NCI-H1694 (cell line): ENCODE results near the gene TBKBP1.
A peak's percentile ranks its signal among the peaks of the same experiment; 100 is the strongest.
"Not testable (repeated sequence)": the region's sequence is repeated elsewhere in the genome, so short reads cannot be mapped to it uniquely, and the experiment has no call there.

Experiments
- DNase-seq: peaks from one replicate; lab custom pipeline; 2025; lab: John Stamatoyannopoulos, UW

Gene TBKBP1

GRCh38 chr17:47682138-47682537 lies 11.8 kb upstream of the TBKBP1 start:
- DNase-seq, result no peak

- DNase-seq, result not testable (repeated sequence)
These were observed 11.2 kb upstream of the TBKBP1 start for GRCh38 chr17:47682727-47683126.

GRCh38 chr17:47684025-47684424 lies 9.9 kb upstream of the TBKBP1 start:
- no peak for DNase-seq

- DNase-seq, result no peak
These were observed 9.3 kb upstream of the TBKBP1 start for GRCh38 chr17:47684535-47685193.

- no peak for DNase-seq
These were observed 8.2 kb upstream of the TBKBP1 start for GRCh38 chr17:47685556-47686275.

GRCh38 chr17:47686276-47686635 lies 7.7 kb upstream of the TBKBP1 start:
- no peak for DNase-seq

GRCh38 chr17:47686664-47687327 lies 7.2 kb upstream of the TBKBP1 start:
- DNase-seq, result no peak

GRCh38 chr17:47687328-47687690 lies 6.7 kb upstream of the TBKBP1 start:
- DNase-seq, result no peak

GRCh38 chr17:47687748-47688147 lies 6.2 kb upstream of the TBKBP1 start:
- DNase-seq, result no peak

GRCh38 chr17:47690121-47690520 lies 3.8 kb upstream of the TBKBP1 start:
- DNase-seq, result no peak

- no peak for DNase-seq
These were observed 1.6 kb upstream of the TBKBP1 start for GRCh38 chr17:47692137-47692894.

GRCh38 chr17:47692895-47693730 lies 848 bp upstream of the TBKBP1 start:
- DNase-seq, result no peak

- DNase-seq, result no peak
These were observed 844 bp downstream of the TBKBP1 start for GRCh38 chr17:47694581-47695428.

- no peak for DNase-seq
These were observed 1.7 kb downstream of the TBKBP1 start for GRCh38 chr17:47695429-47696376.

GRCh38 chr17:47696717-47697642 lies 3.0 kb downstream of the TBKBP1 start:
- DNase-seq, result no peak

- DNase-seq, result no peak
These were observed 4.1 kb downstream of the TBKBP1 start for GRCh38 chr17:47697906-47698711.

- peak; percentile 49 for DNase-seq
These were observed 5.0 kb downstream of the TBKBP1 start for GRCh38 chr17:47698749-47699535.
